Measurements from ENCODE around the gene PKD1. TPM values are rescaled to one million over a fixed set of nuclear protein-coding genes. Genes with fewer than 3 reads are reported as not detected.
A peak's percentile ranks its signal among the peaks of the same experiment; 100 is the strongest.

PKD1 gene
- total RNA-seq, 2 donors from 2014 or later, result 218 to 276 TPM

DNA sequence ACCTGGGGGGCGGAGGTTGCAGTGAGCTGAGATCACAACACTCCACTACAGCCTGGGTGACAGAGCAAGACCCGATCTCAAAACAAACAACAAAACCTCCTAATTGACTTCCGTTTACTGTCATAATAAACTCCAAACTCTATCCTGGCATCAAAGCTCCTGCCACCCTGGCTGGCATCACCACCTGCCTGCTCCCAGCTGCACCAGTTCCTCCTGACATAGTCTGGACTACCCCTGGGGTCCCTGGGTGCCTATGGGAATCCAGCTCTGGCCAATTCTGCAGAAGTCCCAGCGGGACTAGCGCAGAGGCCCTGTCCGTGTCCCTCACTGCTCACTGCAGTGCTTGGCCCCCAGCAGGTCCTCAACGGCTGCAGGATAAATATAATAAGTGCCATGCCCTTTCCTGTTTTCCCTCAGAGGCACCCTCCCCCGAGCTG, 88.8 kb downstream of the PKD1 start:
- H3K27me3 ChIP-seq, result no peaks in the 10 kb centered on the region
- peak overlapping the region; percentile 74 to 82 for H3K27ac ChIP-seq
- no peaks in the 10 kb centered on the region for H3K36me3 ChIP-seq
- no peak for DNase-seq (ENCODE audit: low spot score)
- peak overlapping the region; percentile 70 to 97 for H3K4me3 ChIP-seq
- TF ChIP-seq, protein P1, sequence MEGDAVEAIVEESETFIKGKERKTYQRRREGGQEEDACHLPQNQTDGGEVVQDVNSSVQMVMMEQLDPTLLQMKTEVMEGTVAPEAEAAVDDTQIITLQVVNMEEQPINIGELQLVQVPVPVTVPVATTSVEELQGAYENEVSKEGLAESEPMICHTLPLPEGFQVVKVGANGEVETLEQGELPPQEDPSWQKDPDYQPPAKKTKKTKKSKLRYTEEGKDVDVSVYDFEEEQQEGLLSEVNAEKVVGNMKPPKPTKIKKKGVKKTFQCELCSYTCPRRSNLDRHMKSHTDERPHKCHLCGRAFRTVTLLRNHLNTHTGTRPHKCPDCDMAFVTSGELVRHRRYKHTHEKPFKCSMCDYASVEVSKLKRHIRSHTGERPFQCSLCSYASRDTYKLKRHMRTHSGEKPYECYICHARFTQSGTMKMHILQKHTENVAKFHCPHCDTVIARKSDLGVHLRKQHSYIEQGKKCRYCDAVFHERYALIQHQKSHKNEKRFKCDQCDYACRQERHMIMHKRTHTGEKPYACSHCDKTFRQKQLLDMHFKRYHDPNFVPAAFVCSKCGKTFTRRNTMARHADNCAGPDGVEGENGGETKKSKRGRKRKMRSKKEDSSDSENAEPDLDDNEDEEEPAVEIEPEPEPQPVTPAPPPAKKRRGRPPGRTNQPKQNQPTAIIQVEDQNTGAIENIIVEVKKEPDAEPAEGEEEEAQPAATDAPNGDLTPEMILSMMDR (IDR thresholded peaks at IDR 0.05), result no peak
- H3K4me1 ChIP-seq, result peaks cover 0 to 67% of the 10 kb centered on the region in 2 donors
- no peaks in the 10 kb centered on the region for H3K9me3 ChIP-seq

GRCh38 chr16:2045965-2046892, 89.5 kb downstream of the PKD1 start:
- H3K27me3 ChIP-seq, result no peaks in the 10 kb centered on the region
- H3K9me3 ChIP-seq, result no peaks in the 10 kb centered on the region
- H3K4me1 ChIP-seq, result peaks cover 0 to 73% of the 10 kb centered on the region in 2 donors
- H3K36me3 ChIP-seq, result no peaks in the 10 kb centered on the region
- no peak for DNase-seq (ENCODE audit: low spot score)
- TF ChIP-seq, protein P1 (IDR thresholded peaks at IDR 0.05), result no peak
- H3K4me3 ChIP-seq, result peak overlapping the region in 1 of 2 donors; percentile 97
- peak overlapping the region; percentile 74 to 82 for H3K27ac ChIP-seq

DNA sequence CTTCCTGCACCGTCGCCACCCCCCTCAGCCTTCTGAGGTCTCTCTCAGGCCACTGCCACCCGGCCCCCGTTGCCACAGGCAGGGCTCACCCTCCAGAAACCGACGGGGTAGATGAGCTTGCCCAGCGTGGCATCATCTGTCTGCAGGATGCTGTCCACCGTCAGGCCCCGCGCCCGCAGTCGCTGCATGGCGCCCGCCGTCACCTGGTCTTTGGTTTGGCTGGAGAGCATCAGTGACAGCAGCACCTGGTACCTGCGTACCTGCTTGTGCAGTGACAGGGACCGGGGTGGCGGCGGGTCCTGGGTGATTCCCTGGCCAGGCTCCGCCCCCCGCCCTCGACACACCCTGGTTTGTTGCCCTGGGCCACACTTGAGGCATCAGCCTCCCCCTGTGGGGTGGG, 91.2 kb downstream of the PKD1 start:
- Histone ChIP-seq H3K4me1 (peaks cover 0 to 89% of the 10 kb centered on the region in 2 donors), H3K9me3 (no peaks in the 10 kb centered on the region), H3K27me3 (no peaks in the 10 kb centered on the region), H3K36me3 (no peaks in the 10 kb centered on the region), H3K4me3 (no peak overlapping the region), H3K27ac (peak overlapping the region in 1 of 2 donors; percentile 23)
- TF ChIP-seq, protein P1 (IDR thresholded peaks at IDR 0.05), result no peak
- no peak for DNase-seq (ENCODE audit: low spot score)

GRCh38 chr16:2043667-2044451, 91.8 kb downstream of the PKD1 start:
- TF ChIP-seq, protein P1 (IDR thresholded peaks at IDR 0.05), result no peak
- no peak for DNase-seq (ENCODE audit: low spot score)
- no peak overlapping the region for H3K4me3 ChIP-seq

GRCh38 chr16:2042986-2043666, 92.6 kb downstream of the PKD1 start:
- no peak for DNase-seq (ENCODE audit: low spot score)

More at GRCh38 chr16:2043667-2044451, 91.8 kb downstream of the PKD1 start:
- H3K4me1 ChIP-seq, result peaks cover 0 to 89% of the 10 kb centered on the region in 2 donors
- no peaks in the 10 kb centered on the region for H3K27me3 ChIP-seq
- H3K27ac ChIP-seq, result peak overlapping the region; percentile 4 to 23
- H3K36me3 ChIP-seq, result peaks cover 3% of the 10 kb centered on the region
- no peaks in the 10 kb centered on the region for H3K9me3 ChIP-seq

More at GRCh38 chr16:2042986-2043666, 92.6 kb downstream of the PKD1 start:
- Histone ChIP-seq H3K36me3 (peaks cover 11% of the 10 kb centered on the region), H3K9me3 (no peaks in the 10 kb centered on the region), H3K27ac (peak overlapping the region; percentile 4 to 23), H3K27me3 (no peaks in the 10 kb centered on the region), H3K4me1 (peaks cover 0 to 89% of the 10 kb centered on the region in 2 donors), H3K4me3 (no peak overlapping the region)
- TF ChIP-seq, protein P1 (IDR thresholded peaks at IDR 0.05), result no peak
